HG02610 (cell line): Measurements from ENCODE around the gene SORCS2.

ENCODE experiments used
- ATAC-seq: cut with Tn5 transposase; IDR thresholded peaks from one replicate; pipeline ENCODE4 v1.9.1; 2021; ENCODE audit warnings: mild to moderate bottlenecking, moderate library complexity; ENCODE audit not compliant: unreplicated experiment

Gene SORCS2

GRCh38 chr4:7422151-7422897 is 230.0 kb downstream of the SORCS2 start:
- ATAC-seq, result no peak

GRCh38 chr4:7422898-7423180 is 230.5 kb downstream of the SORCS2 start:
- no peak for ATAC-seq

GRCh38 chr4:7423391-7423790 is 231.1 kb downstream of the SORCS2 start:
- no peak for ATAC-seq

- ATAC-seq, result no peak
These were observed 231.6 kb downstream of the SORCS2 start for GRCh38 chr4:7423801-7424552.

- ATAC-seq, result no peak
These were observed 232.3 kb downstream of the SORCS2 start for GRCh38 chr4:7424553-7425111.

- ATAC-seq, result no peak
These were observed 232.8 kb downstream of the SORCS2 start for GRCh38 chr4:7425124-7425523.

- ATAC-seq, result no peak
These were observed 233.5 kb downstream of the SORCS2 start for GRCh38 chr4:7425591-7426468.

- ATAC-seq, result no peak
These were observed 234.3 kb downstream of the SORCS2 start for GRCh38 chr4:7426525-7427171.

- no peak for ATAC-seq
These were observed 235.0 kb downstream of the SORCS2 start for GRCh38 chr4:7427361-7427760.

- ATAC-seq, result no peak
These were observed 235.5 kb downstream of the SORCS2 start for GRCh38 chr4:7427831-7428260.

GRCh38 chr4:7428261-7429068 is 236.1 kb downstream of the SORCS2 start:
- ATAC-seq, result no peak

GRCh38 chr4:7429069-7429416 is 236.7 kb downstream of the SORCS2 start:
- no peak for ATAC-seq

GRCh38 chr4:7429601-7430078 is 237.3 kb downstream of the SORCS2 start:
- ATAC-seq, result no peak

GRCh38 chr4:7430368-7430964 is 238.1 kb downstream of the SORCS2 start:
- ATAC-seq, result no peak

- ATAC-seq, result no peak
These were observed 238.8 kb downstream of the SORCS2 start for GRCh38 chr4:7430965-7431695.

- no peak for ATAC-seq
These were observed 239.6 kb downstream of the SORCS2 start for GRCh38 chr4:7431696-7432530.

- ATAC-seq, result no peak
These were observed 240.4 kb downstream of the SORCS2 start for GRCh38 chr4:7432531-7433375.
